Measurements from ENCODE around the gene ZNF79.
A peak's percentile ranks its signal among the peaks of the same experiment; 100 is the strongest.

ZNF79 gene

DNA sequence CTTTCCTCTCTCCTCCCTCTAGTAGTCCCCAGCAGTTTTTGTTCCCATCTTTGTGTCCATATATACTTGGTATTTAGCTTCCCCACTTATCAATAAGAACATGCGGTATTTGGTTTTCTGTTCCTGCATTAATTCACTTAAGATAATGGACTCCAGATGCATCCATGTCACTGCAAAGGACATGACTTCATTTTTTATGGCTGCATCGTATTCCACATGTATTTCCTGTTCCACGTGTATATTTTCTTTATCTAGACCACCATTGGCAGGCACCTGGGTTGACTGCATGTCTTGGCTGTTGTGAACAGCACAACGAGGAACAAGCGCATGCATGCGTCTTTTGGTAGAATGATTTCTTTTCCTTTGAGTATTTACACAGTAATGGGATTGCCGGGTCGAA is 6.2 kb downstream of the ZNF79 start:
- no peak for DNase-seq

DNA sequence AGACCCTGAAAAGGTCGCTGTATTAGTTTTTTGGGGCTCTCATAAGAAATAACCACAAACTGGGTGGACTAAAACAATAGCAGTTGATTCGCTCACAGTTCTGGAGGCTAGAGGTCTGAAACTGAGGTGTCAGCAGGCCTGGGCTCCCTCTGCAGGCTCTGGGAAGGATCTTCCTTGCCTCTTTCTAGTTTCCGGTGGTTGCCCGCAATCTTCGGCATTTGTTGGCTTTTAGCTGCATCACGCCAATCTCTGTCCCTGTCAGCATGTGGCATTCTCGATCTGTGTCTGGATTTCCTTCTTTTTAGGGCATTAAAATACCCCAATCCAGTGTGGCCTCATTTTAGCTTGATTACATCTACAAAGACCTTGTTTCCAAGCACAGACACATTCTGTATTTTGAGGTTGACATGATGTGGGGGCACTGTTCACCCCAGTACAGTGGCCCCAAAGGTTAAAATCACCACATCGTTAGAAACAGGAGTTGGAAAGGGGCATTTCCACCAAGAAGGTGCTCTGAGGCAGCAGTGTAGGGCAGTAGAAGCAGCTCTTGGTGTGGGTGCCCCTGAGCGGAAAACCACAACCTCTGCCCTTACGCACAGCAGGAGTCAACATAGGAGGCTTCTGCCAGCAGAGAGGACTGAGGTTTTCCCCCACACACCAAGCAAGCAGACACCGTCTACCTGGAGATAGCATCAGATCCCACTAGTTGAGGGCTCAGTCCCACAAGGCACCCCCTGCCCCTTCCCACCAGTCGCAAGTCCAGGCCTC is 13.5 kb downstream of the ZNF79 start:
- no peak for DNase-seq

DNA sequence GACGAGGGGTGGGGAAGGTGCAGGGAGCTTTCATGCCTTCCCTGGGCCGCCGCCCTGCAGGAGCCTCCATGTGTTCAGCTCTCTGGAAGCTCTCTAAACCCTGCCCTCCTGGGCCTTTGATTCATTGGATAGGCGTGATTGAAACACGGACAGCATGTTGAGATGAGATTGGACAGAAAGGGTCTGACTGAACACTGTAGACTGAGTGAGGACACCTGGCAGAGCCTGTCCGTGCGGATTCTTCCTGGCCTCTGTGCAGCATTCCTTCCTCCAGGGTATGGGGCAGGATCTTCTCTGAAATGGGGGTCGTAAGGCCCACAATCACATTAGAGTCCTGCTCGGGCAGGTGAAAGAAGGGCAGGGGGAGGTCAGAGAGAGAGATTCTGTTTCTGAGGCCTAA is 14.2 kb downstream of the ZNF79 start:
- DNase-seq = no peak

- DNase-seq = no peak
Observed at GRCh38 chr9:127444283-127444920, 20.2 kb downstream of the ZNF79 start.

DNA sequence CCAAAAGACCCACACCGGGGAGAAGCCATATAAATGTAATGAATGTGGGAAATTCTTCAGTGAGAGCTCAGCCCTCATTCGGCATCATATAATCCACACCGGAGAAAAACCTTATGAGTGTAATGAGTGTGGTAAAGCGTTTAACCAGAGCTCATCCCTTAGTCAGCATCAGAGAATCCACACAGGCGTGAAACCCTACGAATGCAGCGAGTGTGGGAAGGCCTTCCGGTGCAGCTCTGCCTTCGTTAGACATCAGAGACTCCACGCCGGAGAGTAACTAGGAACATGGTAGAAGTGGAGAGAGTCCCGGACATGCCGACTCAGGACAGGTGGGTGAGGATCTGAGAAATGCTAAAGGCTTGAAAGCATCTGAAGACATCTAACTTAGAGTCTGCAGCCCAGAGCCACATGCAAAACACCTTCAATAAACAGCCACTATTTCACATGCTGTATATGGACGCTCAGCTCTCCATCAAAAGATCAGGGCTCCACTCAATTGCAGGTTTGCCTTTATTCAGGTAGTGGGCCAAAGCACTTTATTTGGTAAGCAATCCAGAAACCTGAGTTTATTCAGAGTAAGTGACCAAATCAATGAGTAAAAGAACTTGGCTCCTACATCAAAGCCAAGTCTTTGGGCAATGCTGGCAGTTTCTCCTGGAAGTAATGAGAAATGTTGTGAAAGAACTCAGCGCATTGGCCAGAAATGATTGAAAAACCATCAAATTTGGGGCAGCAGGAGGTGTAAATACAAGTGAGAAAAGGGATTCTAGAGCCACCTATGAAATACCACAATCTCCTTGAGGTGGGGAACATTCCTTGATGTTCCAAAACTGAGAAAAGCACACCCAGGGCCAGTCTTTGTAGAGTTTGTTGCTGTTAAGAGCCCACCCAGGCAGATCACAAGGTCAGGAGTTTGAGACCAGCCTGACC is 21.0 kb downstream of the ZNF79 start:
- no peak for DNase-seq

DNA sequence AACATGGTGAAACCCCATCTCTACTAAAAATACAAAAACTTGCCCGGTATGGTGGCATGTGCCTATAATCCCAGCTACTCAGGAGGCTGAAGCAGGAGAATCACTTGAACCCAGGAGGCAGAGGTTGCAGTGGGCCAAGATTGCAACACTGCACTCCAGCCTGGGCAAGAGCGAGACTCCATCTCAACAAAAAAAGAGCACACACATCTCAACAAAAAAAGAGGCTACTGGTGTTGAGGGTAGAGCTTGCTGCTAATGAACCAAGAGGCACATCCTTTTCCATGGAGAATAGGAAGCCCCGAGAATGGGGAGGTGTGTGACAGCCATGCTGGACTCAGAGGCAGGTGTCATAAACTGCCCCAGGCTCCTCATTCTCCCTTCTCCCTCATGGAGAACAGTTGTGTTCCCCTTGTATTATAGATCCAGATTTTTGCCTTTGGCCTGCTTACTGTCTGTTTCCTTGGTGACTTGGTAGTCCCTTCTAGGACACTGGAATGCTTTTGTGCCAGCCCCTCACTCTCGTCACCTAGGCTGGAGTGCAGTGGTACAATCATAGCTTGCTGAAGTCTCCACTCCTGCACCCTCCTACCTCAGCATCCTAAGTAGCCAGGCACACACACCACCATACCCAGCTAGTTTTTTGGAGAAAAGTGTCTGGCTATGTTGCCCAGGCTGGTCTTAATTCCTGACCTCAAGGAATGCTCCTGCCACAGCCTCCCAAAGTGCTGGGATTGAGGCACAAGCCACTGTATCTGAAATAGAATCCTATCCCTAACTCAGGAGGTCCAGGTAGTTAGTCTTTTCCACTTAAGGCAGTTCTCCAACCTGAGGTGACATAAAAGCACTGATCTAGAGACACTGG is 21.9 kb downstream of the ZNF79 start:
- DNase-seq = no peak

DNA sequence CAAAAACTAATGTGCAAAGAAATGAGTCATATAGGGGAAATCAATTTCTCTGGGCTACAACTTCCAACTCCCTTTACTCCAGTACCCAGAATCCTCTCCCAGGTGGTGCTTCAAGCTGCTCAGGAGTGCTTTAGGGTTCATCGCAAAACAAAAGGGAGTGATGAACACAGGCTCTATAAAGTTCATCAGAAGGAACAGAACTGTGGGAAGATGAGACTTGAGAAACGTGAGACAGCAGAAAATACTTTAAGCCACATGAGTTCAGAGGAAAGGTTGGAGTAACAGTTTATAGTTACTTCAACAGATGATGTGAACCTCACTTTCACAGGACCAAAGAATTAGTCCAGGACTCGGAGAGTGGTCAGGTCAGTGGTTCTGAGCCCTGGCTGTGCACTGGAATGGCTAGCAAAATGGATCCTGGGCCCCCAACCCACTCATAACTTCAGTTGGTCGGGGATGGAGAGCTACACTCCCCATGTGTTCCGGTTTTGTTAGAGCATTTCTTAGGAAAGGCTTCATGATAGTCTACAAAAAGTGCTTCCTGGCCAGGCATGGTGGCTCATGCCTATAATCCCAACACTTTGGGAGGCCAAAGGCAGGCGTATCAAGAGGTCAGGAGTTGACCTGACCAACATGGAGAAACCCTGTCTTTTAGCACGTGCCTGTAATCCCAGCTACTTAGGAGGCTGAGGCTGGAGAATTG is 22.7 kb downstream of the ZNF79 start:
- DNase-seq = no peak

DNA sequence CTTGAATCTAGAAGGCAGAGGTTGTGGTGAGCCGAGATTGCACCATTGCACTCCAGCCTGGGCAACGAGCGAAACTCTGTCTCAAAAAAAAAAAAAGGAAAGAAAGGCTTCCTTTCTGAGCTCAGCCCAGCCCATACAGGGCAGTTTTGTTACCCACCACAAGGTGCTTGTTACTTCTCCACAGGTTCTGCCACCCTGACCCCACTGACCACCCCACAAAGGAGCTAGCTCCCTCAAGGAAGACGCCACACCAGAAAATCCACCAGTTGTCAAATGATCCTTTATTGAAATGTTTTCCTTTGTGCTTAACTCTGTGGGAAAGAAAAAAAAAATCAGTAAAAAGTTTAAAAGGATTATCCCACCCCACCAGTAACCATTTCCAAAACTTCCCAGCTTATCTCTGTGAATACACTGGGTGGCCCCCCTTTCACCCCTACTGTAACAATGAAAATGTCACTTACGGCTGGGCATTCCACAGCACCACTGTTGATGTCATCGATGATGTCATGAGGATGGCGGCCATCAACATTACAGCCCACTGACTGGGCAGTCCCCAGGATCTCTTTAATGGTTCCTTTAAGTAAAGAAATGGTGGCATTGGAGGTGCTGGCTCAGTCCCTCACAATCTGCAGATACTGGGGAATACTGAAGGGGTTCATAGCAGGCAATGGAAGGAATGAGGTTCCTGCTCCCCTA is 23.4 kb downstream of the ZNF79 start:
- DNase-seq = no peak

GRCh38 chr9:127448112-127448805 is 24.1 kb downstream of the ZNF79 start:
- DNase-seq = no peak

DNA sequence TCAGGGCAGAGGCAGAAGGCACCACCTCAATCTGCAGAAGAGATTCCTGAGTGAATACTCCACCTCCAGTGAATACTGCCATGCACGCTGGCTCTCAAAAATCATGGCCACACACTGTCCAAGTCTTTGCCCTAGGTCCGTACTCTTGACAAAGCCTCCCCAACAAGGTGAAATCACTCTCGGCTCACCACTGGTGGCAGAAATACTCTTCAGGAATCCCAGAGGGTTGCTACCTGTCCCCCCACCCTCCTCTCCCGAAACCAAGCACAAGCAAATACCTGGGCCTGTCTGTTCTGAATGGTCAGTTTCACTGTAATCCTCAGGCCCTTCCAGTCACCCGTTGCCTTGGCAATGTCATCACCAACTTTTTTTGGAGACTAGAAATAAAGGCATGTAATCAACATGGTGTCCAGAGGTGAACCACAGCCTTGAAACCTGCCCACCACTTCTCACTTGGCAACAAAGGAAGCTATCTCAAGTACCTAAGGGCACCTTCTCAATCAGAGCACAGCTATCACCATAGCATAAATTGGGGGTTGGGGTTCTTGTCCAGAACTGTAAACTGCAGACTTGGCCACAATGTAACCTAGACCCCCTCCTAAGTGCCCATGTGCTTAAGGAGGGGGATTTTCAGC is 25.3 kb downstream of the ZNF79 start:
- DNase-seq = no peak

DNA sequence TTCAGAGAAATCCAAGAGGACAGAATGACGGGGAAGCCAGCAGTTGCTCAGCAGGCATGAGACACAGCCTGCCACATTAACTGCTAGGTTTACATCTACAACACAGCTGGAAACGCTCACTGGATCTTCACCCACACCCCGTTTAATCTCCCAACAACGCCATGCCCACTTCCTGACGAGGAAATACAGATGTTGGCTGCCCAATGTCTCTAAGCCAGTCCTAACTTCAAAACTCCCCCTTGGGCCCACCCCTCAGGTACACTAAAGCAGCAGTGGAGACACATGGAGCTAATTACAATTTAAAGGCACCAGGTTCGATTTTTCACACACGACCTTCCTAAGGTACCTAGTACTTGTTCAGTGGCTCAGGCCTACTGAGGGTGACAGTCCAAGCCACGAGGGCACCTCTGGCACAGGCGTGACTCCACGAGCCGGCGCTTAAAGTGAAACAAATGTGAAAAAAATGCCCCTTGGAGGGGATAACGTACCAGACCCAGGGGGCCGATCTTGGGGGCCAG is 26.1 kb downstream of the ZNF79 start:
- DNase-seq = no peak

DNA sequence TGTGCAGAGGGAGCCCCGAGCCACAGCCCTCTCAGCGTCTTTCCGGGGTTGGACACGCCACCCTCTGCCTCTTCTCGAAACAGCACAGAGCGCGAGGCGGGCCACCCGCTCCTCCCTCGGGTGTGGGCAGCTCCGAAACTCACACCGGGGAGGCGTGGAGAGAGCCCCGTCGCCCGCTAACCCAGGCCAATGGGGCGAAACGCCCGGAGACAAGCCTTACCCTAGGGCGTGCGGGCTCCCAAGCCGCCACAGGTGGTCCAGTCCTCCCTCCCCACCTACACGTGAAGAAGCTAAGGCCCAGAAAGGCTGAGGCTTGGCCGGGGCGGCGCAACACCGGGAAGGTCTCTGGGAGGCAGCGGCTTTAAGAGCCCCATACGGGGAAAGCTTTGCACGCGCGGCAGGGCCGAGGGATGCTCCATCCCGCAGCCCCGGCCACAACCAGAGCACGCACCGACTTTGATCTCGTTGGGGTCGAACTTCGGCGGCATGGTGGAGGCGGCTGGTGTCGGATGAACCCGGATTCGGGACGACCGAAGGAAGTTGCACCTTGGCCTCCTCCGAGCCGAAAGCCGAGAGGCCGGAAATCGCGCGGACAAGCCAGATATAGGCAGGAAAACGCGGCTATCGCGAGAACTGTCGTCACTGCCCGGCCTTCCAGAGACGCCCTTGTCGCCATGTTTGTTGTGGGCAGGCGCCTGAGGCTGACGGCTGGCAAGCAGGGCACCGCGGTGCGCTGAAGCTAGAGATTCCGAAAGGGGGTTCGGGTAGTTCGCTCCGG is 26.8 kb downstream of the ZNF79 start, which contains the start of the genes LRSAM1 and RPL12:
Gene LRSAM1, plus strand, starts transcription at position 681 of the 778 bp plus-strand sequence. CDS start 3,018 bp downstream, outside the sequence.
Gene RPL12, minus strand, starts transcription at position 577 of the 778 bp plus-strand sequence. Its CDS starts 89 bp downstream, at position 488.
- DNase-seq = peak; percentile 71

- peak; percentile 51 for DNase-seq
Observed at GRCh38 chr9:127451608-127451857, 27.4 kb downstream of the ZNF79 start.

DNA sequence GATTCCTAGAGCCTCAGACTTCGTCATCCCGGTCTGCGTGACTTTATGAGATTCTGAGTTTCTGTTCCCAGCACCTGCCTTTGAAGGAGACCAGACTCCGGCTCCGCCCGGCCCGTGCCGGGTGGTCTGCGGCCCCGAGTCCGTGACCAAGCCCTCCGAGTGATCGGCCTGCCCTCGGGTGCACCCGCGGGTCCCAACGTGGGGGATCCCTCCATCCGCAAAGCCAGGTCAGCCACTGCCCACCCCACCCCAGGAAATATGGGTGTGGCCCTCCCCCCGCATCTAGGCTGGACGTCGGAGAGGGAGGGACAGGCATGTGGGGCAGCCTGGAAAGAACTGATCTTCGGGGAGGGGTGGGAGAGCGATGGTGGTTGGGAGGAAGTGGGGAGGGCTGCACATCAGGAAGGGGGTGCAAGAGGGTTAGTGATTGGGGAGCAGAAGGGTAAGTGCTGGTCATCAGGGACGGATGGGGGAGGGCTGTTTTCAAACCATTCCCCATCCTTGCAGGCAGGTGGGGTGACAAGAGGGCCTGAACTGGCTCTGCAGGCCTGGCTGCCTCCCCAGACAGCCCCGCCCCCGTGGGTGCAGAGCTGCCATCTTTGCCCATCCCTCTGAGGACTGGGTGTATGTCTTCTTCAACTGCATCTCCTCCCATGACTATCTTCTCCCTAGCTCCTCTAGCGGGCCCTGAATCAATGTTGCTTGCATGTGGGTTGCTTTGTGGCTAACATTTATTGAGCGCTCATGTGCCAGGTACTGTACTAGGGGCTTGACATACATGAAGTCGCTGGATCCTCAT is 27.9 kb downstream of the ZNF79 start:
- peak; percentile 40 for DNase-seq

- DNase-seq = peak; percentile 63
Observed at GRCh38 chr9:127452691-127453090, 28.5 kb downstream of the ZNF79 start.

GRCh38 chr9:127455324-127455992 is 31.3 kb downstream of the ZNF79 start:
- DNase-seq = no peak

DNA sequence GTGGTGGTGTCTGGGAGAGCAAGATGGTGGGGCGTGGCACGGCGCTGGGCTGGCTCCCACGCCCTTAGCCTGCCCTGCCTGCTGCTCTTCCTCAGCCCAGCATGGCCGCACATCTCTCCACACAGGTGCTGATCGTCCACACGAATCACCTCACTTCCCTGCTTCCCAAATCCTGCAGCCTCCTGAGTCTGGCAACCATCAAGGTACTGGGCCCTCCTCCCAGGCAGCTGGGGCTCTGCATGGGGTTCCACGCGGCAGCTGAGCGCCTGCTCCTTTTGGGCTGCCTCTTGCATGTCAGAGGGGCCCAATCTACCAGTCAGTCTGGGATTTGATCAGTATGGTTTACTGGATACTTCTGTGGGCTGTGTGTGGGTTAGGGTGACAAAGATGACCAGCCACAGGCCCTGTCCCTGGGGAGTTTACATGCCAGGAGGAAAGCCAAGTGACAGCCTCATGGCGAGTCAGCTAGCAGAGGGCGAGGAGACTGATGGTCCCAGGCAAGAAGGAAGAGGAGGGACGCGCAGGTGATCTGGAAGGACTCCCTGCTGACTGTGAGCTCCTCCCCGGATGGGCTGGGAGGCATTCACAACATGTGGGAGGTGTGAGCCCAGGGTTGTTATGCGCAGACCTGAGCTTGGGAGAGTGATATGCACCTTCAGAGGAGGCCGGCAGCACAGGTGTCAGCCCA is 33.2 kb downstream of the ZNF79 start:
- no peak for DNase-seq

Data from NCI-H2029 treated with DMSO at 0.1 percent for 48 hours (cell line).